ENCODE measurements around the gene LYRM2. TPM values are rescaled to one million over a fixed set of nuclear protein-coding genes. Genes with fewer than 3 reads are reported as not detected.
"Not testable (repeated sequence)": the region's sequence is repeated elsewhere in the genome, so short reads cannot be mapped to it uniquely, and the experiment has no call there.

Gene LYRM2
- total RNA-seq, 1 donor from 2014 or later, result 24.7 TPM

DNA sequence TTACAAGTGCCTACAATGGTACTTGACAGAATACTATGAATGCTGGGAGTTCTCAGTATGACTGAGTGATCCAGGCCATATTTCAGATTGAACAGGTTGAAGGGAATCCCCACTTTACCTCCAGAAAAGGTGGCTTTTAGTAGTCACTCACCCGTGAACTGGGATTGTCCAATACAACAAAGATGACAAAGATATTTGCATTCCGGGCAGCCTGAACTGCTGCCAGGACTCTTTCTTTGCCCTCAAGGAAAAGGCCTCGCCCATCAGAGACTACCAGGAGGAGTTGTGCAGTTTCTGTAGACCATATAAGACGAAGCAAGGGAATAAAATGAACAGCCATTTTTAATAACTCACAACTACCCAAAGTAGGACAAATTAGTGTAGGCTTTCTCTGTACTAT, 6.3 kb upstream of the LYRM2 start:
- ATAC-seq, result peak; percentile 58

DNA sequence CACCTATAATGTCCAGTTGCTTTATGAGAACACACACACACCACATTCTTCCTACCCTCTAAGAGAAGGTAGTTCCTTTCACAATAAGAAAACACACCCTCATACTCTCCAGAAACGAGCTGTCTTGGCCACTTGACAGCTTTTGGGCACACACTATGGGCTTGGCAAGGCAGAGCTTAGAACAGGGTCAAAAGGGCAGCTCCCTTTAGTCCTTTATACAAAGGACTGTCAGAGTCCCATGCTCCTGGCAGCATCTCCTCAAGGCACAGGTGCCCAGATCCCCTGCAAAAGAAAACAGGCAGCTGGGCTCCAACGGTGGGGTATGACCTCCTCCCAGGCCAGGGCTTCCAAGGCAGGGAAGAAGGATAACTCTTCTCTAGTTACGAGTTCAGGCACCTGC, 4.9 kb upstream of the LYRM2 start:
- ATAC-seq, result no peak

DNA sequence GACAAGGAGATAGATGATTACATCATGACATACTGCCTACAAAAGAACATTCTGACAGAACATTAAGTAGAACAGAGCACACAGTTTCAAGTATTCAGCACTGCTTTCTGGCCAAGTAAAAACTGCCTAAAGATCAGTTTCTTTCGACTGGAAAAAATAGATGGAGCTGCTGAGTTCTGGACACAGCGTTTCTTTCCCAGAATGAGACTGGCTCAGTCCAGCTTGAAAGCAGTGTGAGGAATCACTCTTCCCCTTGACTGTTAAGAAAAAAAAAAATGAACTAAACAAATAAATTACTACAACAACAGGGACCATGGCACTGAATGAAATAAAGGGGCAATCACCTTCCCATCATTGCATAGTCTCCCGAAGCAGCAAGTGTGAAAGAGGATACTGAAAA, 4.4 kb upstream of the LYRM2 start:
- ATAC-seq, result no peak

DNA sequence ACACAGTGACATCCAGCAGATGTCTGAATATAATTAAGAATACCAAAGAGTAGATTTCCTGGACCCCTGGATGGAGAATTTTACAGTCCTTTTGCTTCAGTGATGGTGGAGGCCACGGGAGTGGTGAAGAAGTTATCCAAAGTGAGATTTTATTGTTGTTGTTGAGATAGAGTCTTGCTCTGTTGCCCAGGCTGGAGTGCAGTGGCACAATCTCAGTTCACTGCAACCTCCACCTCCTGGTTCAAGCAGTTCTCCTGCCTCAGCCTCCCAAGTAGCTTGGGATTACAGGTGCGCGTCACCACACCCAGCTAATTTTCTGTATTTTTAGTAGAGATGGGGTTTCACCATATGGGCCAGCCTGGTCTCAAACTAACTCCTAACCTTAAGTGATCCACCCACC, 3.0 kb upstream of the LYRM2 start:
- ATAC-seq, result not testable (repeated sequence)

DNA sequence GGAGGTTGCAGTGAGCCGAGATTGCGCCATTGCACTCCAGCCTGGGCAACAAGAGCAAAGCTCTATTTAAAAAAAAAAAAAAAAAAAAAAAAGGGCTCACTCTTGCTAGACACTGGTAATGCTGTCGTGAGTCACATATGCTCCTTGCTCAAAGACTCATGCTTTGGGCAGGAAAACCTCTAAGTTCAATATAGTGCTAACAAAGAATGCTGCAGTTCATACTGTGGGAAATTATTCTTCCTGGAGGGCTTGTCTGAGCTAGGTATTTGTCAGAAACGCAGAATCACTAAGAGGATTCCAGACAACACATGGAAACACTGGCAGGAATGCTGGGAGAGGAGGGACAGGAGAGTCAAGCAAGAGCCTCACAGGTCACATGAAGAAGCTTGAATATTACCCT, 2.3 kb upstream of the LYRM2 start:
- no peak for ATAC-seq

DNA sequence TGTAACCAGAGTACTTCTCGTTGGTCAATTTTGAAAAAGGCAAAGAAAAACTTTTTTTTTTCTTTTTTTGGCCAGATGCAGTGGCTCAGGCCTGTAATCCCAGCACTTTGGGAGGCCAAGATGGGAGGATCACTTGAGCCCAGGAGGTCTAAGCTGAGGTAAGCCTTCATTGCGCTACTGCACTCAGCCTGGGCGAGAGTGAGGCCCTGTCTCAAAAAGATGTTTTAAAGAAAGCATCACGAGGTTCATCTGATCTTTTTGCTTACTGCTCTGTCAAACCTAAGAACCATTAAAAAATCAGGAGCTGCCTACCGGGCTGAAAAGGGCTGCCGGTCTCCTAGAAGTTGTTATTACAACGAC, 607 bp downstream of the LYRM2 start:
- ATAC-seq, result no peak

DNA sequence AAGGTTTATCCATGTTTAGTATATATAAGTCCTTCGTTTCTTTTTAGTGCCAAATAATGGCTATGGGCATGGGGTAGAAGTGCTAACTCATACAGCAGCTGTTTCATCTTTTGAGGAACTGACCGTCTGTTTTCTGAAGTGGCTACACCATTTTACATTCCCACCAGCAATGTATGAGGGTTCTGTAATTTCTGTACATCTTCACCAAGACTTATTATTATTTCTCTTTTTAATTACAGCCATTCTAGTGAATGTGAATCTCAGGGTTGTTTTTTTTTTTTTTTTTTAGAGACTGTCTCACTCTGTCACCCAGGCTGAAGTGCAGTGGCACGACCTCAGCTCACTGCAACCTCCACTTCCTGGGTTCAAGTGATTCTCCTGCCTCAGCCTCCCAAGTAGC, 2.1 kb downstream of the LYRM2 start:
- ATAC-seq, result not testable (repeated sequence)

DNA sequence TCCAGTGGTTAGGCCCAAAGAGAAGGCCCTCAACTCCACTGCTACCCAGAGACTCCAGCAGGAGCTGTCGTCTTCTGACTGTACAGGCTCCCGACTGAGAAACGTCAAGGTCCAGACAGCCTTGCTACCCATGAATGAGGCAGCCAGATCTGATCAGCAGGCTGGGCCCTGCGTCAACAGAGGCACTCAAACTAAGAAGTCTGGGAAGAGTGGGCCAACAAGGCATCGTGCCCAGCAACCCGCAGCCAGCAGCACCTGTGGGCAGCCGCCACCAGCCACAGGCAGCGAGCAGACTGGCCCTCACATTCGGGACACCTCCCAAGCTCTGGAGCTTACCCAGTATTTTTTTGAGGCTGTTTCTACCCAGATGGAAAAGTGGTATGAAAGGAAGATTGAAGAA, 8.1 kb downstream of the LYRM2 start:
- ATAC-seq, result no peak

DNA sequence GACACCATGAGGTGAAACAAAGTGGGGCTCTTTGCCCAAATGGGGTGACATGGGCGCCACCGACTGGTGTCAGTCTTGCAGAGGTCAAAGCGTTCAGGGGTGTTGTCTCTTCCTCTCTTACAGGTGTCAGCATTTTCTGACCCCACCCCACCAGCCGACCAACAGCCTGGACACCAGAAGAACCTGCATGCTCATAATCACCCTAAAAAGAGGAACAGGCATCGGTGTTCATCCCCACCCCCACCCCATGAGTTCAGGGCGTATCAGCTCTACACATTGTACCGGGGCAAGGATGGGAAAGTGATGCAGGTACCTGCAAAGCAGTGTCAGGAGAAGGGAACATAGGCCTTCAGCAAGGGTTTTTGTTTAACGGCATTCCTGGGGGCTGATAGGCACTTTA, 14.8 kb downstream of the LYRM2 start:
- ATAC-seq, result no peak

DNA sequence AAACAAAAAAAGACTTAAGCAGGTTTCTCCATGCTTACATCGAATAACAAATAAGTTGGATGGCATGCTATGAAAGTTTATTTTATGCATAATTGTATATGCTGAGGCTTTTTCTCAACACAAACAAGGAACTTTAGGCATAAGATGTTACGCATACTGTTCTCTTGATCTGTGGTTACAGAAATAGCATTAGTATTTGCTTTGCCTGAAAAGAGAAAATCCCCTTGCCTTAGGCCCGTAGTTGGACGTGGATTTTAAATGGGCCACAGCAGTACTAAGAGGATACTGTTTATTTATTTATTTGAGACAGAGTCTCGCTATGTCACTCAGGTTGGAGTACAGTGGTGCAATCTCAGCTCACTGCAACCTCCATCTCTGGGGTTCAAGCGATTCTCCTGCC, 19.0 kb downstream of the LYRM2 start:
- ATAC-seq, result no peak

DNA sequence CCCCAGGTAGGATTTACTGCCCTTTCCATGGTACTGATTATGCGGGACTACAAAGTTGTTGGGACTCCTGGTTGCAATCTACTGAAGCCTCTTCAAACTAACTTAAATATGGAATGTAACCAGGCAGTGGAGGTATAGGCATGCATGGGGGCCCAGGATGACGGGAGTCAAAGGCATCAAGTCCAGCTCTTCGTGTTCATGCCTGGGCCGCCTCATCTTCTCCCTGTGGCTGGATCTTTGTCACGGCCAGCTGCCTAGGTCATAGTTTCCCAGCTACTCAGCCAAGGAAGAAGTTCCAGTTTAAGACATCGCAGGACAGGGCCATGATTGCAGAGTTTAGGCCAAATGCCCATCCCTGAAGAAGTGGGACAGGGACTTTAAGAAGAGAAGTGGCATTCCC, 20.5 kb downstream of the LYRM2 start:
- ATAC-seq, result no peak

DNA sequence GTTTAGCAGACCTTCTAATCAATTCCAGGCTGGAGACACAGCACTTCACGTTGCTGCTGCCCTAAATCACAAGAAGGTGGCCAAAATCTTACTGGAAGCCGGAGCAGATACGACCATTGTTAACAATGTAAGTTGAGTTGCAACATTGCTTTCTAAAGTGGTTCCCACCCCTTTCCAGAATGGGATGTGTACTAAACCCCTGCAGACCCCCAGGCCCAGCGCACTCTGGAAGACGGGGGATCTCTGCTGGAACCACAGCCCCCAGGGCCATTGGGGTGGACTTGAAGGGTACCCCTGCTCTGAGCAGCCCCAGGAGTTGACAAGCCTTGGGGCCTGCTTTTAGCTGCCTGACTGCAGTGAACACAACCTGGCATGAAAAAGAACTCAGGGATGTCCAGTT, 22.0 kb downstream of the LYRM2 start:
- no peak for ATAC-seq

DNA sequence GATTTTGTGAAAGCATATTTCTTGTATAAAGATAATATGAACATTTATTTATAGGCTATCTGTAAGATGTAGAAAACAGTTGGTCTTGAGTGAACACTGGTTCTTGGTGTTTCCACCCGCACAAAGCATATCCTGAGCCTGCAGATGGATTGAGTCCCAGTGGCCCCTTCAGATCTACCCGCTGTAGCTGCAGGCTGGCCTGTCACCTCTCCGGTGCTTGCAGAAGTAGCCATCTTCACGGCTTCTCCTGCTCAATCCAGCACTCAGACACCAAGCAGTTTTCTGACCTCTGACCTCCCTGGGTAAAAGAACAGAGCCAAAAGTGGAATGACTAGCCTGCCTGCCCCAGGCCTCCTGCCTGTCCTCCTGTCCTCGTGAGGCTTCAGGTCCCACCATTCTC, 22.7 kb downstream of the LYRM2 start:
- ATAC-seq, result no peak

DNA sequence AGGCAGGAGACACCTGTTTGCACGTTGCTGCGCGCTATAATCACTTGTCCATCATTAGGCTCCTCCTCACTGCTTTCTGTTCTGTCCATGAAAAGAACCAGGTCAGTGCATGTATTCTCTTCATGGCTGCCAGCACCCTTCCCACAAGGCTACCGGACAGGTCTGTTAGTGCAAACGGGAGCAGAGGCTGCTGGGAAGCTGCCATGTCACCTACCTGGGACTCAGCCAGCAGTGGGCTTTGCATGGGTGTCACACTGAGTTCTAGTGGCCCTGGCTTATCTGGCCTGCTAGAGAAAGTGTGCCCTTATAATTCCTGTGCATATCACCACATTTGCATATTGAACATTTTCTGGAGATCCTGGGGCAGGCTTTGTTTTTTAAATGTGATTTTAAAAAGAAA, 24.8 kb downstream of the LYRM2 start:
- no peak for ATAC-seq

DNA sequence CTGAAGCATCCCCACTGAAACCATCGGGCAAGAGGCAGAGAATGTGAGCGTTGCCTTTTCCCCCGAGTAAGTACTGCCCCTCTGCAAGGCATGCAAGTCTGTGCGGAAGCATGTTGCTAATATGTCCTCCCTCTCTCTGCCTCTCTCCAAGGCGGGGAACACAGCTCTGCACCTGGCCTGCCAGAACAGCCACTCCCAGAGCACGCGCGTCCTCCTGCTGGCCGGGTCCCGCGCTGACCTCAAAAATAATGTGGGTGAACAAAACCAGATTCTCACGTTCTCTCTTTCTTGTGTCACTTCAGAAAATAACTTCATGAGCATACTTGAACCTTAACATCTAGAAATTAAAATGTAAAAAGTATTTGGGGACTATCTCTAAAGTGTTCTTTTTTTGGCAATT, 26.4 kb downstream of the LYRM2 start:
- ATAC-seq, result no peak

DNA sequence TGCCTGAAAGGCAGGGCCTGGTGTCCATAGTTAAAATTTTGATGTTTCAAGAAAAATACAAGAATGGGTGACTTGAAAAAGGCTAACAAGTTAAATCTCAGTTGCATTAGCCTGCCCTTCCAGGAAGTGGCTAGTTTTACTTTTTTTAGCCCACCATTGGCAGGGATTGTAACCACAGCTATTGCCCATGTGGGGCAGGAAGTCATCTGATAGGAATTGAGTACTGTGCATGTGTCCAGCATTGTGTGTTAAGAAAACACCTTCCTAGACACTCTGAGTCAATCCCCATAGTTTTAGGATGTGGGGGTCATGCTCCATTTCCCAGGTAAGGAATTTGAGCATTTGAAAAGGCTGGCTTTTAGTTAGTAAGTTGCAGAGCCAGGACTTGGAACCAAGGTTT, 26.9 kb downstream of the LYRM2 start:
- no peak for ATAC-seq

DNA sequence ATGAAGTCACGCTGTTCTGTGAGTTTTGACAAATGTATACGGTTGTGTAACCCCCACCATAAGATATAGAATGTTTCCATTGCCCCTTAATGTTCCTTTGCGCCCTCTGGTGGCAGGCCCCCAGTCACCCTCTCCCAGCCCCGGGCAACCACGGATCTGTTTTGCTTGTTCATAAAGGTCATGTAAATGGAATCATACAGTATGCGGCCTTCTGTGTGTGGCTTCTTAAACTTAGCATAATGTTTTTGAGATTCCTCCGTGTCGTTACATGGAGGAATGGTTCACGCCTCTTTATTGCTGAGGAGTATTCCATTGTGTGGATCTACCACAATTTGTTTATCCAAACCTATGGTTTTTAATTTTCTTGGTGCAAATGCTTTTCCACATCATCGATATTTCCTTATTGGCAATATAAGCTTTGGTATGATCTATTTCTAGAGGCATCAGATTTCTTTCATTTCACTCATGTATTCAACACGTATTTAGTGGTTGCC, 28.4 kb downstream of the LYRM2 start:
- peak; percentile 66 for ATAC-seq

DNA sequence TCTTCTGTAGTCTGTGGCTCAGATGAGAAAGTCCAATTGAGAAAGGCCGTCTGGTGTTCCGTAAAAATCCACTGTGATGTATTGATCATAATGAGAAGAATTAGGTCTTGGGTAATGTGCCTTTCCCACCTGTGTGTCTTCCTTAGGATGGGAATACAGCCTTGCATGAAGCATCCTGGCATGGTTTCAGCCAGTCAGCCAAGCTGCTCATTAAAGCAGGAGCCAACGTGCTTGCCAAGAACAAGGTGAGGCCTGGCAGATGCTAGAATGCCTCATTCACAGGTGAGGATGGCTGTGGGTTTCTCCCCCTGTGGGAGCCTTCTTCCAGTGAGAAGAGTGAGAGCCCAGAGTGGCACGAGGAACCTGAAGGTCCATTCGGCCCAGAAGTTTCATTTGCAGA, 32.7 kb downstream of the LYRM2 start:
- no peak for ATAC-seq

DNA sequence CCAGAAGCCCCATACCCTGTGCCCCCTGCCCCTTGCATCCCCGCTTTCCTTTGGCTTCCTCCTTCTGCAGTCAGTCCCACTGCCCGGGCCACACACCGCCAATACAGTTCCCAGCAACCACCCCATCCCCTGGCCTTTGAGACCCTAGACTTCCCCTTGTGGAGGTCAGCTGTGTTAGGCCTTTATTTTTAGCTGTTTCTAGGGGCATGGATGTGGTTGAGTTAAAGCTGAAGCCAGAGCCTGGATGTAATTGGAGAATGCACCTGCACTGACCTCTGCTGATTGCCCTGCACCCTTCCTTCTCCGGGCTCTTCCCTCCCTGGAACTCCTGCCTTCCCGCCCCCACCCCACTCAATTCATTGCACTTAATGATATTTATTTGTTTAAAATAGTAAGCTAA, 33.9 kb downstream of the LYRM2 start:
- ATAC-seq, result no peak

DNA sequence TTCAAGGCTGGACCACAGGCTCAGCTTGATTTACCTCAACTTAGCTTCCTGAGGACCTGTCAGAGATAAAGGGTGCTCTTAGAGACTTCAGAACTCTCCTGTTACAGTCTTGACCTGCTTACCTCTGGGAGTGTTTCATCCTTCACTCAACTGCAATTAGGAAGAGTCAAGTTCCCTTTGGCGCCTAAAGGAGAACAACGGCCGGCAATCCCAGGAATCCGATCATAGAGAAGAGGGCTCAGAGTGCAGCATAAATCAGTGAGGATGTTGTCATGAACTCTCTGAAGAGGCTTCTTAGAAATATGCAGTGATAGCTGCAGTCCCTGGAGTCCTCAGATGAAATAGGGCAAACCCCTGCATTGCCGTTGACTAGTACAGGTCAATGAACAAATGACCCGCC, 36.4 kb downstream of the LYRM2 start:
- no peak for ATAC-seq

DNA sequence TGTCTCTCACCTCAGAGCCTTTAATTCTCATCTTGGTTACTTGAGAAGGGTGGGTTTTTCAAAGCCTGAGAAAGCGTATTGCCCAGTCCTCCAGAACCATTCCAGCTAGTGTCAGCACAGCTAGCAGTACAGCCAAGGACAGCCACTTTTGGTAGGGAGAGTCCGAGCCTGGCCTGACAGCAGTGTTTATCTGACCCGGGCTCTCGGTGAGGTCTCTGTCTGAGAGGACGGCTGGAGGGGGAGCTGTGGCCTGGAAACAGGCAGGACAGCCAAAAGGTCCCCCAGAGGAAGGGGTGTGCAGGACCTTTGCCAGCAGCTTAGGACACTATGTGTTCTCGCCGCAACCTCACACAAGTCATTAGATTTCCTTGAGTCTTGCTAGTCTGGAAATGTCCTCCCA, 38.8 kb downstream of the LYRM2 start:
- no peak for ATAC-seq

DNA sequence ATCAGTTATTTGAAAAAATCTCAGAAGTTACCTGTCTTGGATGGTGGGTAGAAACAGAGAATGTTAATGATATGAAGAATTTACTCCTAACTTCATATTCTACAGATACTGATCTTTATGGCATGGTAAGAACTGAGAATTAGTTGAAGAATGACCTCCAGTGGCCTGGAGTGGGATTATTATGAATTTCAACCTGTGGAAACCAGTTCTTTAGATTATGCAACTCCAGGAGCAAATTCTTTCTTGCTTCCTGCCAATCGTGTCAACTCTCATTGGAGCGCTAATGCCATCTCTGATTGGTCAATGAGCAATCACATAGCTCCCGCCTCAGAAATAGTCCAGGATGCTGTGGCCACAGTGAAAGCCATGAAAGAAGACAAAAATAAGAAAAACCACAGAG, 40.6 kb downstream of the LYRM2 start:
- peak; percentile 89 for ATAC-seq

DNA sequence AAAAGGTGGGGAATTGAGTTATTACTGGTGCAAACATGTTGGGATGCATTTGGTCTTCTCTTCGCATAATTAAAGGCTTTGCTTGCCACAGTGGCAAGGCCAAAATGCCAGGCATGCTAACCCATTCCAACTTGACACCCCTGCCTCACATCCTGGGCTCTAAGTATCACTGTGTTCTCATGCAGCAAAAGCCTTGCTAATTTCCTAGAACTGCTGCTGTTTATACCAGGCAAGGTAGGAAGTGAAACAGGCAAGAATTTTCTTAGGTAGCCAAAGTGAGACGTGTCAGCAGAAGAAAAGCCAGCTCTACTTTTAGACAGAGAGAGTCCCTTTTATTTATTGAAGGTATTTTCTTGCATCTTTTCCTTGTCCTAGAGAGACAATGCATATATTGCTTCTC, 41.2 kb downstream of the LYRM2 start:
- no peak for ATAC-seq

DNA sequence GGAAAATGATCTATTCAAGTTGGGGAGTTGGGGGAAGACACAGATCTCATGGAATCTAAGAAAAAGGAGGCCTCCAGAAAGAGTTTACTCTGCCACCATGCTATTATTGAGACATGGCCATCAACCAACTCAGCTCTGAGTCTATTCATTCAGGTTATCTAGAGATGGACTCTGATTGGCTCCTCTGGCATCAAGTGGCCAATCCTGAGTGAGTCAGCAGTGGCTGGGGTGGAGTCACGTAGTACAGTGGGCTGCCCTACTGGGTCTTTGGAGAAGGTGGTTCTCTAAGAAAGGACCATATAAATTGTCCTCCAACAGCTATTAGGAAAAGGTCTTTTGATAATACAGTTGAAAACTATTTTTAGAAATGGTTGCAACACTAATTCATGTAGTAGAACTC, 42.1 kb downstream of the LYRM2 start:
- ATAC-seq, result no peak

DNA sequence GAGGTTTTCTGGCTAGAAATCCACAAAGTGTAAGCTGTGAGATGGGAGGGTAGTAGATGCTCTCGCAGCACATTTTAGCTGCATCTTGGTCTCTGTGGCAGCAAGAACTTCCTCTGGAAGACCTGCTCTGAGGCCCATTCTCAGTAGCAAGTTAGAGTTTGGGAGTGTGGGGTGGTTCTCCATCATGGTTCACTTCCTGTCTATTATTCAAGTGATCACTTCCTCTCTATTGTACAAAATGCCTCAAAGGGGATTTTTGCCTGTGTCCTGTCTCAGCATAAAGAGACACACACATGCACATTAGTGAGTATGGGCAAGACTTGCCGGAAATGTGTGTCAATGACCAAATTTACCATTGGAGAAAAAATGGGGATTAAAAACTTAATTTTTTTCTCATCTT, 42.5 kb downstream of the LYRM2 start:
- peak; percentile 19 for ATAC-seq

DNA sequence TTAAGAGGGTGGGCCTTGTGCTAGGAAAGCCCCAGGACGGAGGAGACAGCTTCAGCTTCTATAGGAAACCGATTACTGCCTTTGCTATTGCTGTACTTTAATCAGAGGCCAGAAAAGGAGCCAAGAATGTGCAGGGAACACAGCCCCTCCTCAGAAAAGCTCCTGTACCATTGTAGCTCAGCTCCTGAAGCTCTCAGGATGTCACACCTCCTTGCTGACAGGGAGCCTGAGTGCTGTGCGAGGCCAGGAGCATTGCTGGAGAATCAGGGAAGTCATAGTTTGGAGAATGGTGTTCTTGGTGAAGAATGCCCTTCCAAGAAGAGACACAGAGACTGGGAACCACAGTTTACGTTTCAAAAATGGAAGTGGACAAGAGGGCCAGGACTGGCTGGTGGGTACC, 46.8 kb downstream of the LYRM2 start:
- no peak for ATAC-seq
